Heart left ventricle (tissue), 16 donors: ENCODE data around the gene RAB3D. TPM values are rescaled to one million over a fixed set of nuclear protein-coding genes. Genes with fewer than 3 reads are reported as not detected.

ENCODE experiments used
- ATAC-seq, 4 donors: fragments of 200-7000 bp; cut with Tn5 transposase; one replicate each; pipeline ENCODE4 v1.9.1; 2020 to 2022; ENCODE audit warnings: moderate library complexity in 4 of 4, mild to moderate bottlenecking in 3 of 4, moderate number of reproducible peaks in 1 of 4
- DNase-seq, 5 donors: peaks; one replicate each; pipeline ENCODE4 v3.0.0-alpha.2; 2020
- H3K27ac ChIP-seq, 12 donors: fragments of 200-600 bp; sonication (generic) in 4 of 12; one replicate each; pipeline versions ENCODE4 v1.5.0 to v1.8.0; 2016 to 2022; ENCODE audit warnings: mild to moderate bottlenecking in 2 of 12
- H3K27me3 ChIP-seq, 9 donors: fragments of 200-600 bp; sonication (generic) in 2 of 9; one replicate each; pipeline versions ENCODE4 v1.5.1 to v1.8.0; 2016 to 2022; ENCODE audit warnings: mild to moderate bottlenecking in 3 of 9
- H3K36me3 ChIP-seq, 9 donors: fragments of 200-600 bp; sonication (generic) in 2 of 9; one replicate each; pipeline versions ENCODE4 v1.5.0 to v1.8.0; 2018 to 2022; ENCODE audit warnings: mild to moderate bottlenecking in 2 of 9
- H3K4me1 ChIP-seq, 12 donors: fragments of 200-600 bp; sonication (generic) in 4 of 12; one replicate each; pipeline versions ENCODE4 v1.5.0 to v1.8.0; 2016 to 2022; ENCODE audit warnings: mild to moderate bottlenecking in 3 of 12
- H3K4me3 ChIP-seq, 12 donors: fragments of 200-600 bp; sonication (generic) in 4 of 12; one replicate each; pipeline versions ENCODE4 v1.5.0 to v1.8.0; 2017 to 2022; ENCODE audit warnings: mild to moderate bottlenecking in 9 of 12, moderate library complexity in 4 of 12
- H3K9me3 ChIP-seq, 12 donors: fragments of 200-600 bp; sonication (generic) in 4 of 12; one replicate each; pipeline versions ENCODE4 v1.5.0 to v1.8.0; 2016 to 2022; ENCODE audit warnings: mild to moderate bottlenecking in 1 of 12
- CTCF ChIP-seq, 12 donors: fragments of 200-600 bp; sonication (generic) in 4 of 12; IDR thresholded peaks; one replicate each; pipeline versions ENCODE4 v1.5.0 to v1.8.0; 2018 to 2022; ENCODE audit warnings: antibody characterized with exemption in 12 of 12, mild to moderate bottlenecking in 5 of 12
- POLR2A ChIP-seq, 2 donors: fragments of 450-650 bp; IDR thresholded peaks; one replicate each; pipeline ENCODE4 v1.6.1; 2017; ENCODE audit warnings: antibody characterized with exemption in 2 of 2, mild to moderate bottlenecking in 2 of 2, moderate library complexity in 2 of 2
- whole genome bisulfite sequencing, 4 donors: extraction: QIAGEN DNeasy Blood & Tissue Kit in 2 of 4; methylation state at CpG; one replicate each; pipeline versions ENCODE4 v1.1.5 to v1.1.7; 2013 to 2018; 5-methylcytosine and 5-hydroxymethylcytosine counted together
- intact Hi-C, 10 donors: fragments of 100-400 bp; cut with DNase I; formaldehyde crosslinking; loops; one replicate each; pipeline versions ENCODE4 v1.11.1 to v1.14.2; 2022
- polyA plus RNA-seq, 2 donors: library from polyadenylated mRNA; stranded (reverse); fragments of 200-250 nt; gene quantifications; one replicate each; pipeline ENCODE4 v1.2.3, GENCODE V29; 2013
- total RNA-seq, 9 donors: library from RNA; depleted of rRNA in 2 of 9; stranded (reverse); fragments of >200 nt in 2 of 9; fragmentation: NEBNext Ultra II Directional in 3 of 9; extraction: Animal tissue kit (Norgen Biotek cat#: 25700) in 3 of 9; gene quantifications; one replicate each; pipeline versions ENCODE4 v1.1.0 to v1.2.4, GENCODE V29; 2016 to 2023
- donor health status: ischemic (EF 13 %, LVEDD 7.1; RV severe dilation, severe dysfunction).
- donor health status: healthy with polysubstance abuse.
- donor health status: DM: no; HTN: yes; CAD: no.
- donor health status: DM: no; HTN: no; CAD: no.
- donor health status: ischemic (EF 25% LVEDD 6.9; RV normal size, moderate dysfunction).
- donor health status: ischemic (EF 25% LVEDD 5.7; RV mildly dilated, moderate dysfunction).
- donor health status: healthy.
- donor health status: DM: yes; HTN: yes; CAD: no.
- donor health status: ischemic (EF 35%, LVEDD 5.7; RV mildly dilated, moderate dysfunction).
- donor health status: nonischemic (EF 11% LVEDD 7.7; RV severe dilation, severe dysfunction).
- donor health status: DM: yes; HTN: yes; CAD: no.
- donor health status: PGD.
- donor health status: ischemic (EF 29% LVEDD 5.4; RV normal size, mild dysfunction).
- donor health status: nonischemic (EF 23%, LVEDD 6.1; RV moderate dilation, normal function).

The RAB3D gene
- total and polyA plus RNA-seq, 11 donors, result 2.5 to 15.1 (median 7.2) TPM

DNA sequence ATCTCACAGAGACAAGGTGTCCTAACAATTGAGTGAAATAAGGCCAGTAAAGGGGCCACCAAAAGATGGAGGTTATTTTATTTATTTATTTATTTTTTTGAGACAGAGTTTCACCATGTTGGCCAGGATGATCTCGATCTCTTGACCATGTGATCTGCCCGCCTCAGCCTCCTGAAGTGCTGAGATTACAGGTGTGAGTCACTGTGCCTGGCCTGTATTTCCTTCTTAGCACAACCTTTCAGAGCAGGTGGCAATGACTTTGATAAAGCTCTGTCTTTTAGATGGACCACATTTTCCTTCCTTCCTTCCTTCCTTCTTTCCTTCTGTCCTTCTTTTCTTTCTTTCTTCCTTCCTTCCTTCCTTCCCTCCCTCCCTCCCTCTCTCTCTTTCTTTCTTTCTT, 66.2 kb downstream of the RAB3D start:
- TF ChIP-seq CTCF (IDR thresholded peaks at IDR 0.05) (no peak), POLR2A (IDR thresholded peaks at IDR 0.05) (no peak)
- Histone ChIP-seq H3K4me1 (peaks cover 1 to 27% (median 14%) of the 10 kb centered on the region in 12 donors), H3K4me3 (no peak overlapping the region), H3K27ac (peak overlapping the region in 8 of 12 donors; percentile 40 to 77 (median 60)), H3K36me3 (no peaks in the 10 kb centered on the region), H3K9me3 (no peaks in the 10 kb centered on the region), H3K27me3 (peaks cover 0 to 18% (median 0%) of the 10 kb centered on the region in 9 donors)
- 83 to 91% (median 87%) methylated on average over 2 of the region's 2 CpGs for WGBS, 4 donors
- no peak for ATAC-seq
- intact Hi-C loops, result no loop called here
- no peak for DNase-seq

Other genes with a start within 250 kb of the RAB3D start
- 10 to 100 TPM in 1 of 9 donors, 1 to 10 TPM in 8; 1.7 to 10.7 (median 5.2) TPM for gene SPC24, start 183.9 kb downstream of the RAB3D start, total RNA-seq
- 1 to 10 TPM; 1.4 to 3.0 TPM for gene SPC24, start 183.9 kb downstream of the RAB3D start, polyA plus RNA-seq
- 1,000 to 10,000 TPM in 1 of 9 donors, 100 to 1,000 TPM in 8; 232 to 1,831 (median 296) TPM for gene KANK2, start 142.1 kb downstream of the RAB3D start, total RNA-seq
- gene KANK2, start 142.1 kb downstream of the RAB3D start, polyA plus RNA-seq, result 100 to 1,000 TPM; 275 to 281 TPM
- gene ANGPTL8, start 100.0 kb downstream of the RAB3D start, total RNA-seq, result 1 to 10 TPM in 1 of 9 donors, not detected in 8; 6.3 TPM
- gene ANGPTL8, start 100.0 kb downstream of the RAB3D start, polyA plus RNA-seq, result 10 to 100 TPM in 1 of 2 donors, under 1 TPM in 1; 0.61 to 10.2 TPM
- 10 to 100 TPM; 21.6 to 57.8 (median 39.5) TPM for gene DOCK6, start 77.1 kb downstream of the RAB3D start, total RNA-seq
- 10 to 100 TPM; 25.6 to 36.0 TPM for gene DOCK6, start 77.1 kb downstream of the RAB3D start, polyA plus RNA-seq
- gene TSPAN16, start 43.5 kb downstream of the RAB3D start, total RNA-seq, result not detected
- not detected for gene TSPAN16, start 43.5 kb downstream of the RAB3D start, polyA plus RNA-seq
- 100 to 1,000 TPM in 3 of 9 donors, 10 to 100 TPM in 6; 68.3 to 372 (median 83.9) TPM for gene TMEM205, start 6.6 kb upstream of the RAB3D start, total RNA-seq
- gene TMEM205, start 6.6 kb upstream of the RAB3D start, polyA plus RNA-seq, result 100 to 1,000 TPM; 106 to 151 TPM
- 10 to 100 TPM; 13.6 to 26.2 (median 21.9) TPM for gene CCDC159, start 6.9 kb upstream of the RAB3D start, total RNA-seq
- 10 to 100 TPM; 11.5 to 34.9 TPM for gene CCDC159, start 6.9 kb upstream of the RAB3D start, polyA plus RNA-seq
- gene PLPPR2, start 15.8 kb upstream of the RAB3D start, total RNA-seq, result 10 to 100 TPM in 6 of 9 donors, 1 to 10 TPM in 3; 4.5 to 24.8 (median 12.5) TPM
- gene PLPPR2, start 15.8 kb upstream of the RAB3D start, polyA plus RNA-seq, result 10 to 100 TPM in 1 of 2 donors, 1 to 10 TPM in 1; 8.0 to 10.5 TPM
- gene SWSAP1, start 35.0 kb upstream of the RAB3D start, total RNA-seq, result 1 to 10 TPM in 7 of 9 donors, under 1 TPM in 2; 0.67 to 1.9 (median 1.5) TPM
- 1 to 10 TPM; 1.9 to 2.1 TPM for gene SWSAP1, start 35.0 kb upstream of the RAB3D start, polyA plus RNA-seq
- 1 to 10 TPM; 4.6 to 7.8 (median 5.7) TPM for gene EPOR, start 44.7 kb upstream of the RAB3D start, total RNA-seq
- gene EPOR, start 44.7 kb upstream of the RAB3D start, polyA plus RNA-seq, result 1 to 10 TPM; 6.1 TPM
- 1 to 10 TPM; 2.1 to 5.0 (median 4.0) TPM for gene RGL3, start 79.7 kb upstream of the RAB3D start, total RNA-seq
- 10 to 100 TPM in 1 of 2 donors, 1 to 10 TPM in 1; 2.2 to 11.3 TPM for gene RGL3, start 79.7 kb upstream of the RAB3D start, polyA plus RNA-seq
- gene ODAD3, start 95.5 kb upstream of the RAB3D start, total RNA-seq, result under 1 TPM in 7 of 9 donors, not detected in 2; 0.18 to 0.69 (median 0.31) TPM
- gene ODAD3, start 95.5 kb upstream of the RAB3D start, polyA plus RNA-seq, result under 1 TPM; 0.37 to 0.84 TPM
- 100 to 1,000 TPM in 6 of 9 donors, 10 to 100 TPM in 3; 69.3 to 210 (median 120) TPM for gene PRKCSH, start 96.0 kb upstream of the RAB3D start, total RNA-seq
- gene PRKCSH, start 96.0 kb upstream of the RAB3D start, polyA plus RNA-seq, result 100 to 1,000 TPM in 1 of 2 donors, 10 to 100 TPM in 1; 71.2 to 107 TPM
- under 1 TPM in 8 of 9 donors, not detected in 1; 0.08 to 0.75 (median 0.27) TPM for gene ELAVL3, start 141.4 kb upstream of the RAB3D start, total RNA-seq
- under 1 TPM; 0.03 to 0.11 TPM for gene ELAVL3, start 141.4 kb upstream of the RAB3D start, polyA plus RNA-seq
- 1 to 10 TPM; 2.4 to 5.5 (median 3.8) TPM for gene ZNF653, start 166.2 kb upstream of the RAB3D start, total RNA-seq
- 1 to 10 TPM; 4.0 to 8.9 TPM for gene ZNF653, start 166.2 kb upstream of the RAB3D start, polyA plus RNA-seq
- gene ECSIT, start 189.5 kb upstream of the RAB3D start, total RNA-seq, result 100 to 1,000 TPM in 8 of 9 donors, 10 to 100 TPM in 1; 69.7 to 207 (median 131) TPM
- 100 to 1,000 TPM; 157 to 242 TPM for gene ECSIT, start 189.5 kb upstream of the RAB3D start, polyA plus RNA-seq
- gene CNN1, start 199.2 kb upstream of the RAB3D start, total RNA-seq, result 100 to 1,000 TPM in 6 of 9 donors, 10 to 100 TPM in 3; 68.6 to 979 (median 145) TPM
- 100 to 1,000 TPM; 306 to 426 TPM for gene CNN1, start 199.2 kb upstream of the RAB3D start, polyA plus RNA-seq
- gene ELOF1, start 219.6 kb upstream of the RAB3D start, total RNA-seq, result 10 to 100 TPM; 25.0 to 41.5 (median 27.7) TPM
- gene ELOF1, start 219.6 kb upstream of the RAB3D start, polyA plus RNA-seq, result 10 to 100 TPM; 47.5 to 70.3 TPM
- 10 to 100 TPM in 2 of 9 donors, 1 to 10 TPM in 6, under 1 TPM in 1; 0.56 to 54.1 (median 3.3) TPM for gene ACP5, start 238.0 kb upstream of the RAB3D start, total RNA-seq
- 1 to 10 TPM; 1.6 to 1.9 TPM for gene ACP5, start 238.0 kb upstream of the RAB3D start, polyA plus RNA-seq